K562 (cell line): ENCODE data around the gene CDKN2D. TPM values are rescaled to one million over a fixed set of nuclear protein-coding genes. Genes with fewer than 3 reads are reported as not detected.
A peak's percentile ranks its signal among the peaks of the same experiment; 100 is the strongest.

Experiments used
- ASH1L ChIP-seq: fragments of 450-650 bp; IDR thresholded peaks from 2 replicates; pipeline ENCODE4 v1.6.1; 2018; ENCODE audit warnings: borderline replicate concordance, mild to moderate bottlenecking, low read depth; ENCODE audit not compliant: partially characterized antibody
- EP300 ChIP-seq: IDR thresholded peaks from 2 replicates; pipeline ENCODE4 v1.6.1; 2012; ENCODE audit warnings: low read length, improper control_type of control experiment
- HNRNPLL ChIP-seq: fragments of 200-400 bp; formaldehyde crosslinking; IDR thresholded peaks from 2 replicates; pipeline ENCODE4 v1.6.1; 2017; ENCODE audit warnings: low read length, low read depth, mild to moderate bottlenecking; ENCODE audit not compliant: poor library complexity, severe bottlenecking
- JUN ChIP-seq, 2 experiments: sonication (generic) in 1 of 2; formaldehyde crosslinking in 1 of 2; IDR thresholded peaks; 2 replicates each; pipeline versions ENCODE4 v1.6.1 to v1.8.0; 2012 to 2022; ENCODE audit warnings: borderline replicate concordance in 2 of 2, mild to moderate bottlenecking in 2 of 2, improper control_type of control experiment in 1 of 2, low read depth in 1 of 2, low read length in 1 of 2, missing genetic modification reagents in 1 of 2
- MEIS2 ChIP-seq: fragments of 450-650 bp; IDR thresholded peaks from 2 replicates; pipeline ENCODE4 v1.6.1; 2014; ENCODE audit warnings: mild to moderate bottlenecking; ENCODE audit not compliant: partially characterized antibody
- NR2C2 ChIP-seq, 2 experiments: fragments of 200-800 bp in 1 of 2; sonication (Bioruptor generic) in 1 of 2; sonication (generic) in 1 of 2; formaldehyde crosslinking in 1 of 2; IDR thresholded peaks; 2 replicates each; pipeline versions ENCODE4 v1.6.1 to v1.8.0; 2016 to 2022; ENCODE audit warnings: mild to moderate bottlenecking in 1 of 2, missing compliant biosample characterization in 1 of 2, missing genetic modification characterization in 1 of 2, missing genetic modification reagents in 1 of 2
- PRMT5 ChIP-seq: sonication (generic); formaldehyde crosslinking; IDR thresholded peaks from 2 replicates; pipeline ENCODE4 v1.5.0; 2020; ENCODE audit warnings: missing genetic modification reagents
- SMAD4 ChIP-seq: fragments of 250-450 bp; sonication (Bioruptor Pico); conservative IDR thresholded peaks from 2 replicates; pipeline ENCODE4 v1.8.0; 2021; ENCODE audit warnings: inconsistent platforms, mild to moderate bottlenecking, moderate library complexity
- SRSF3 ChIP-seq: fragments of 200-400 bp; formaldehyde crosslinking; IDR thresholded peaks from 2 replicates; pipeline ENCODE4 v1.6.1; 2016; ENCODE audit warnings: mild to moderate bottlenecking, low read length, moderate library complexity; ENCODE audit not compliant: insufficient read depth
- TEAD1 ChIP-seq, 2 experiments: fragments of 450-650 bp in 1 of 2; sonication (generic) in 1 of 2; formaldehyde crosslinking; IDR thresholded peaks; 2 replicates each; pipeline versions ENCODE4 v1.4.0 to v1.8.0; 2020 to 2022; ENCODE audit warnings: mild to moderate bottlenecking in 2 of 2, missing genetic modification reagents in 1 of 2
- THRAP3 ChIP-seq: fragments of 450-650 bp; IDR thresholded peaks from 2 replicates; pipeline ENCODE4 v1.6.1; 2016; ENCODE audit warnings: mild to moderate bottlenecking, inconsistent platforms, borderline replicate concordance
- XRCC4 ChIP-seq: IDR thresholded peaks from one replicate; pipeline ENCODE4 v1.6.1; 2011; ENCODE audit not compliant: insufficient read depth, insufficient read length; ENCODE audit errors: extremely low read depth
- ZFP36 ChIP-seq: fragments of 150-350 bp; IDR thresholded peaks from 2 replicates; pipeline ENCODE4 v1.6.1; 2018; ENCODE audit warnings: low read length, low read depth; ENCODE audit not compliant: partially characterized antibody
- ZFPM2 ChIP-seq: fragments of 250-450 bp; sonication (Bioruptor Pico); IDR thresholded peaks from 2 replicates; pipeline ENCODE4 v1.5.1; 2022; ENCODE audit warnings: mild to moderate bottlenecking
- ZNF253 ChIP-seq: fragments of 250-450 bp; sonication (Bioruptor Pico); conservative IDR thresholded peaks from 2 replicates; pipeline ENCODE4 v1.6.1; 2021; ENCODE audit warnings: mild to moderate bottlenecking
- ZNF408 ChIP-seq: fragments of 250-450 bp; sonication (Bioruptor Pico); IDR thresholded peaks from 2 replicates; pipeline ENCODE4 v1.4.0; 2020; ENCODE audit warnings: low read depth, mild to moderate bottlenecking, moderate library complexity
- ZNF75A ChIP-seq: fragments of 450-650 bp; formaldehyde crosslinking; IDR thresholded peaks from 2 replicates; pipeline ENCODE4 v1.4.0; 2020; ENCODE audit warnings: mild to moderate bottlenecking
- polyA plus RNA-seq, 8 experiments: library from polyadenylated mRNA; depleted of rRNA in 4 of 8; stranded (reverse) in 5 of 8; unstranded in 3 of 8; fragments of >200 nt; fragmentation: Nextera tagmentation in 2 of 8; fragmentation: Illumina TruSeq in 1 of 8; extraction: Ambion mirVana in 2 of 8; extraction: Trizol in 1 of 8; gene quantifications; 2 replicates each; pipeline versions ENCODE4 v1.2.1 to v1.2.3, GENCODE V29; 2011 to 2014; ENCODE audit warnings: inconsistent platforms in 1 of 8, missing spikeins in 1 of 8
- total RNA-seq, 7 experiments: library from RNA; depleted of rRNA in 6 of 7; stranded (reverse); fragments of >200 nt in 6 of 7; fragmentation: Illumina TruSeq in 2 of 7; extraction: Trizol in 2 of 7; gene quantifications; 2 replicates each; pipeline versions ENCODE4 v1.2.1 to v1.2.3, GENCODE V29; 2011 to 2021; ENCODE audit warnings: low replicate concordance in 1 of 7
- TF ChIP-seq, protein P1 (sequence below): fragments of 450-650 bp; IDR thresholded peaks from one replicate; pipeline ENCODE4 v1.6.1; 2018; ENCODE audit warnings: mild to moderate bottlenecking, moderate library complexity; ENCODE audit not compliant: partially characterized antibody
- TF ChIP-seq, protein P2 (sequence below): fragments of 450-650 bp; IDR thresholded peaks from 2 replicates; pipeline ENCODE4 v1.6.1; 2016; ENCODE audit warnings: mild to moderate bottlenecking
- TF ChIP-seq, protein P3 (sequence below), 2 experiments: IDR thresholded peaks; 2 replicates each; pipeline ENCODE4 v1.6.1; 2012; ENCODE audit warnings: improper control_type of control experiment in 2 of 2, low read depth in 2 of 2, low read length in 2 of 2, borderline replicate concordance in 1 of 2

The CDKN2D gene
- total and polyA plus RNA-seq, 9 of the 15 experiments (the other 6 are each of a cell fraction or from before 2014, with no cell fraction given): 0.41 to 8.2 (median 3.7) TPM

DNA sequence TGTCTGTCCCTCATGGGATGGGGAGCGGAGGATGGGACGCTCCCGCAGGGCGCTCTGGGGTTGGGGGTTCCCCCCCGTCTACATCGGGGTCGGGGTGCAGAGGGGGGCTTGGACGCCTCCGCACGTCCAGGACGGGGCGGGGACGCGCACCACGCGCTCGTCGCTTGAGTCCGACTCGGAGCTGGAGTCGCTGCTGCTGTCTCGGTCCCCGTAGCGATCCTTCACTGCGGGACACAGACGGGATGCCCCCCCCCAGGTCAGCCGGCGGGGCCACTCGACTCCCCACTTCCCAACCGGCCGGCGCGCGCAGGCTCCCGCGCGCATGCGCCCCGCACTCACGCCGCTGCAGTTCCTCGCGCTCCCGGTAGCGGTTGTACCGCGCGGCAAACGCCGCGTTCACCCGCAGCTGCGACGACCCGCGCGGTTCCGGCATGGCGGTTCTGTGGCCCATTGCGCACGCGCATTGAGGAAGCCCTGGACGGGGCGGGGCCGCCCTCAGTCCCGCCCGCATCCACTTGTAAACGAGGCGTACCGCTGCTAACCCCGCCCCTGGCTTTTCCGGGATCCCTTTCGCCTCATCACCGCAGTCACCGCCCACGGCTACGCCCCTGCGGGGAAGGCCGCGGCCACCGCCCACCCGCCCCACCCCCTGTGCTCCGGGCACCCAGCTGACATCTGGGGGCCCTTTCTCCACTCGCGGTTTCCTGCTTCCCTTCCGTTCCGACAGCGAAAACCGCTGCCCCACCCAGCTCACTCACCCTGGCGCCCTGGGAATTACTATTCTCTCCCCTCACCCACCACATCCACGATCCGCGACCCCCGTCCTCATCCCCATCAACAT is 3.0 kb downstream of the CDKN2D start, which contains the start of gene KRI1 (continued):
- TF ChIP-seq ZNF253 (CRISPR knock-in tag): no peak
- TF ChIP-seq SMAD4 (CRISPR knock-in tag): peak; percentile 59; the same call in 1 of the 2 replicates
- no peak for TF ChIP-seq NR2C2 (CRISPR knock-in tag; IDR thresholded peaks at IDR 0.05)
- TF ChIP-seq NR2C2 (tag; IDR thresholded peaks at IDR 0.05): 0 out of 2 replicates have a peak, but pooled peaks have one; percentile 49
- TF ChIP-seq XRCC4: no peak
- TF ChIP-seq ZFPM2 (CRISPR knock-in tag): no peak
- no peak for TF ChIP-seq ZFP36
- TF ChIP-seq ASH1L: no peak
- TF ChIP-seq, protein P1, sequence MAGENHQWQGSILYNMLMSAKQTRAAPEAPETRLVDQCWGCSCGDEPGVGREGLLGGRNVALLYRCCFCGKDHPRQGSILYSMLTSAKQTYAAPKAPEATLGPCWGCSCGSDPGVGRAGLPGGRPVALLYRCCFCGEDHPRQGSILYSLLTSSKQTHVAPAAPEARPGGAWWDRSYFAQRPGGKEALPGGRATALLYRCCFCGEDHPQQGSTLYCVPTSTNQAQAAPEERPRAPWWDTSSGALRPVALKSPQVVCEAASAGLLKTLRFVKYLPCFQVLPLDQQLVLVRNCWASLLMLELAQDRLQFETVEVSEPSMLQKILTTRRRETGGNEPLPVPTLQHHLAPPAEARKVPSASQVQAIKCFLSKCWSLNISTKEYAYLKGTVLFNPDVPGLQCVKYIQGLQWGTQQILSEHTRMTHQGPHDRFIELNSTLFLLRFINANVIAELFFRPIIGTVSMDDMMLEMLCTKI: no peak
- TF ChIP-seq JUN (IDR thresholded peaks at IDR 0.05; ENCODE audit: borderline replicate concordance, low read depth, low read length): peak; percentile 41; the same call in 1 of the 2 replicates
- no peak for TF ChIP-seq JUN (CRISPR knock-in tag; IDR thresholded peaks at IDR 0.05; ENCODE audit: borderline replicate concordance)
- TF ChIP-seq THRAP3: no peak
- no peak for TF ChIP-seq PRMT5 (CRISPR knock-in tag)
- TF ChIP-seq EP300: no peak
- TF ChIP-seq ZNF408: no peak
- TF ChIP-seq MEIS2: peak; percentile 92
- TF ChIP-seq, protein P2, sequence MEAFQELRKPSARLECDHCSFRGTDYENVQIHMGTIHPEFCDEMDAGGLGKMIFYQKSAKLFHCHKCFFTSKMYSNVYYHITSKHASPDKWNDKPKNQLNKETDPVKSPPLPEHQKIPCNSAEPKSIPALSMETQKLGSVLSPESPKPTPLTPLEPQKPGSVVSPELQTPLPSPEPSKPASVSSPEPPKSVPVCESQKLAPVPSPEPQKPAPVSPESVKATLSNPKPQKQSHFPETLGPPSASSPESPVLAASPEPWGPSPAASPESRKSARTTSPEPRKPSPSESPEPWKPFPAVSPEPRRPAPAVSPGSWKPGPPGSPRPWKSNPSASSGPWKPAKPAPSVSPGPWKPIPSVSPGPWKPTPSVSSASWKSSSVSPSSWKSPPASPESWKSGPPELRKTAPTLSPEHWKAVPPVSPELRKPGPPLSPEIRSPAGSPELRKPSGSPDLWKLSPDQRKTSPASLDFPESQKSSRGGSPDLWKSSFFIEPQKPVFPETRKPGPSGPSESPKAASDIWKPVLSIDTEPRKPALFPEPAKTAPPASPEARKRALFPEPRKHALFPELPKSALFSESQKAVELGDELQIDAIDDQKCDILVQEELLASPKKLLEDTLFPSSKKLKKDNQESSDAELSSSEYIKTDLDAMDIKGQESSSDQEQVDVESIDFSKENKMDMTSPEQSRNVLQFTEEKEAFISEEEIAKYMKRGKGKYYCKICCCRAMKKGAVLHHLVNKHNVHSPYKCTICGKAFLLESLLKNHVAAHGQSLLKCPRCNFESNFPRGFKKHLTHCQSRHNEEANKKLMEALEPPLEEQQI: no peak
- no peak; a peak in 1 of 4 replicates for TF ChIP-seq TEAD1 (CRISPR knock-in tag; IDR thresholded peaks at IDR 0.05)
- TF ChIP-seq HNRNPLL: peak; percentile 58
- no peak for TF ChIP-seq SRSF3
- no peak for TF ChIP-seq ZNF75A (CRISPR knock-in tag)
- TF ChIP-seq, protein P3, sequence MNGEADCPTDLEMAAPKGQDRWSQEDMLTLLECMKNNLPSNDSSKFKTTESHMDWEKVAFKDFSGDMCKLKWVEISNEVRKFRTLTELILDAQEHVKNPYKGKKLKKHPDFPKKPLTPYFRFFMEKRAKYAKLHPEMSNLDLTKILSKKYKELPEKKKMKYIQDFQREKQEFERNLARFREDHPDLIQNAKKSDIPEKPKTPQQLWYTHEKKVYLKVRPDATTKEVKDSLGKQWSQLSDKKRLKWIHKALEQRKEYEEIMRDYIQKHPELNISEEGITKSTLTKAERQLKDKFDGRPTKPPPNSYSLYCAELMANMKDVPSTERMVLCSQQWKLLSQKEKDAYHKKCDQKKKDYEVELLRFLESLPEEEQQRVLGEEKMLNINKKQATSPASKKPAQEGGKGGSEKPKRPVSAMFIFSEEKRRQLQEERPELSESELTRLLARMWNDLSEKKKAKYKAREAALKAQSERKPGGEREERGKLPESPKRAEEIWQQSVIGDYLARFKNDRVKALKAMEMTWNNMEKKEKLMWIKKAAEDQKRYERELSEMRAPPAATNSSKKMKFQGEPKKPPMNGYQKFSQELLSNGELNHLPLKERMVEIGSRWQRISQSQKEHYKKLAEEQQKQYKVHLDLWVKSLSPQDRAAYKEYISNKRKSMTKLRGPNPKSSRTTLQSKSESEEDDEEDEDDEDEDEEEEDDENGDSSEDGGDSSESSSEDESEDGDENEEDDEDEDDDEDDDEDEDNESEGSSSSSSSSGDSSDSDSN (IDR thresholded peaks at IDR 0.05; ENCODE audit: borderline replicate concordance in 1 of 2, low read depth in 2 of 2, low read length in 2 of 2): no peak
